CD4-positive, alpha-beta T cell treated with Interferon alpha-2 for 1 hour (primary cell): ENCODE data around the gene TRERF1.

Source experiments
- DNase-seq, 2 donors: peaks; one replicate each; pipeline ENCODE4 v3.0.0-alpha.2; 2020 to 2022

The TRERF1 gene

GRCh38 chr6:42363926-42364849, 87.5 kb downstream of the TRERF1 start:
- DNase-seq: no peak

GRCh38 chr6:42361036-42361435, 90.7 kb downstream of the TRERF1 start:
- DNase-seq: no peak

GRCh38 chr6:42359021-42359420, 92.7 kb downstream of the TRERF1 start:
- DNase-seq: no peak

GRCh38 chr6:42355416-42355815, 96.3 kb downstream of the TRERF1 start:
- no peak for DNase-seq

- DNase-seq: no peak
Observed at GRCh38 chr6:42354702-42355101, 97.0 kb downstream of the TRERF1 start.

GRCh38 chr6:42352856-42353564, 98.7 kb downstream of the TRERF1 start:
- no peak for DNase-seq

- DNase-seq: no peak
Observed at GRCh38 chr6:42350911-42351310, 100.8 kb downstream of the TRERF1 start.

- DNase-seq: no peak
Observed at GRCh38 chr6:42349753-42350511, 101.8 kb downstream of the TRERF1 start.

- DNase-seq: no peak
Observed at GRCh38 chr6:42347456-42347855, 104.3 kb downstream of the TRERF1 start.

GRCh38 chr6:42345696-42346416, 105.9 kb downstream of the TRERF1 start:
- DNase-seq: no peak

- DNase-seq: no peak
Observed at GRCh38 chr6:42344756-42345155, 107.0 kb downstream of the TRERF1 start.

GRCh38 chr6:42341771-42342553, 109.8 kb downstream of the TRERF1 start:
- DNase-seq: no peak

GRCh38 chr6:42341221-42341620, 110.5 kb downstream of the TRERF1 start:
- no peak for DNase-seq

GRCh38 chr6:42340511-42340910, 111.2 kb downstream of the TRERF1 start:
- DNase-seq: no peak

- DNase-seq: no peak
Observed at GRCh38 chr6:42339991-42340401, 111.7 kb downstream of the TRERF1 start.

- no peak for DNase-seq
Observed at GRCh38 chr6:42338744-42339222, 112.9 kb downstream of the TRERF1 start.

- DNase-seq: no peak
Observed at GRCh38 chr6:42337985-42338743, 113.6 kb downstream of the TRERF1 start.

- DNase-seq: no peak
Observed at GRCh38 chr6:42336431-42336830, 115.3 kb downstream of the TRERF1 start.

- DNase-seq: no peak
Observed at GRCh38 chr6:42335896-42336295, 115.8 kb downstream of the TRERF1 start.

GRCh38 chr6:42334870-42335269, 116.9 kb downstream of the TRERF1 start:
- DNase-seq: no peak

GRCh38 chr6:42333612-42334011, 118.1 kb downstream of the TRERF1 start:
- DNase-seq: no peak
